T1000 (cell line): ENCODE results near the gene CLSTN1.
"Not testable (repeated sequence)": the region's sequence is repeated elsewhere in the genome, so short reads cannot be mapped to it uniquely, and the experiment has no call there.

Source experiments
- DNase-seq: peaks from one replicate; lab custom pipeline; 2025; ENCODE audit warnings: mixed read lengths; lab: John Stamatoyannopoulos, UW

Gene CLSTN1

DNA sequence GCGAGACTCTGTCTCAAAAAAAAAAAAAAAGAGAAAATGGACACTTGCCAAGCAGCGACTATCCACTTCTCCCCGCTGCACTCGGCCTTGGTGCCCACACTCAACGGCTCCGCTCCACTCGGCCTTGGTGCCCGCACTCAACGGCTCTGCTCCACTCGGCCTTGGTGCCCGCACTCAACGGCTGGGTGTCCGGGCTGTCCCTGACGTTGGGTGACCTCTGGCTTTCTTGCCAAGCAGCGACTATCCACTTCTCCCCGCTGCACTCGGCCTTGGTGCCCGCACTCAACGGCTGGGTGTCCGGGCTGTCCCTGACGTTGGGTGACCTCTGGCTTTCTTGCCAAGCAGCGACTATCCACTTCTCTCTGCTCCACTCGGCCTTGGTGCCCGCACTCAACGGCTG, 61.3 kb downstream of the CLSTN1 start:
- not testable (repeated sequence) for DNase-seq

DNA sequence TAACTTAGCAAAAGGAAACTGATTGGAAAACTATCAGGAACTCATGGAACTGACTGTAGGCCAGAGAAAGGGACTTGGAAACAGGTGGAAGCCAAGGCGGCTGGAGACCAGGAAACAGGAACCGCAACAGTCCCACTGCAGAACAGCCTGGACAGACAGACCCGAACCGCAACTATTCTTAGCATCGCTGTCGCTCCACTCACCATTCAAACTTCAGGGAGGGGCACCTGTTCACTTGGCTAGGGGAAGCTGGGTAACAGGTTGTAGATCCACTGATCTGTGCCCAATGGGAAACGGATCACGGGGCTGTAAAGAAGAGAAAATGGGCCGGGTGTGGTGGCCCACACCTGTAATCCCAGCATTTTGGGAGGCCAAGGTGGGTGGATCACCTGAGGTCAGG, 61.9 kb downstream of the CLSTN1 start:
- no peak for DNase-seq

DNA sequence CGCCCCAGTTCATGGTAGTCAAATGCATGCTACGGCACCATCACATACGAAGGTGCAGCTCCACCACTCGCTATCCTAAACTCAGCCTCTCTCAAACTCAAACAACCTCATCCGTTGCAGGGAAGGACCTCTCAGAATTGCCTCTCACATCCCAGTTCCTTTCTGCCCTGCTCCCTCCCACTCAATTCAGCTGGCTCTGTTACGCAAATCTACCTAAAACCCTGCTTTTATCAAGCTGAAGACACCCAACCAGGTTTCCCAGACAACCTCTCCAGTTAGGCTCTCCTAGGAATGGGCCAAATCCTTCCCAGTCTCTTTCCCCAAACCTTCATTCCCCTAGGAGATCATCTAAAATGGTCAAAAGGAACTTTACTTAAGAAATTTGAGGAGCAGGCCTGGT, 62.9 kb downstream of the CLSTN1 start:
- no peak for DNase-seq

DNA sequence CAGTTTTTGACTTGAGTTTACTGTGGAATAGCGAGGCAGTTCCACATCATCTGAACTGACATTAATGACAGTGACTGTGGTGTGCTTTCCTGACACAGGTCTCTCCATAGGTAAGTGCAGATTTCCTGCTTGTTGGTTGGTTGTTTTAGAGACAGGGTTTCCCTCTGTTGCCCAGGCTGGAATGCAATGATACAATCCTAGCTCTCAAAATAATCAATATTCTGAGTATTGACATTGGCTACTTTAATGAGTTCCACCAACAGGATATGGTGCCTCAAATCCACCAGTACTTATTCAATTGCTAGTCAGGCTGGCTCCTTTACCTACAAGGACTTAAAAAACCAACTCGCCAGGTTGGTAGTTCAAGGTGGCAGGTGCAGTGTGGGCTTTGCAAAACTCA, 63.8 kb downstream of the CLSTN1 start:
- no peak for DNase-seq

DNA sequence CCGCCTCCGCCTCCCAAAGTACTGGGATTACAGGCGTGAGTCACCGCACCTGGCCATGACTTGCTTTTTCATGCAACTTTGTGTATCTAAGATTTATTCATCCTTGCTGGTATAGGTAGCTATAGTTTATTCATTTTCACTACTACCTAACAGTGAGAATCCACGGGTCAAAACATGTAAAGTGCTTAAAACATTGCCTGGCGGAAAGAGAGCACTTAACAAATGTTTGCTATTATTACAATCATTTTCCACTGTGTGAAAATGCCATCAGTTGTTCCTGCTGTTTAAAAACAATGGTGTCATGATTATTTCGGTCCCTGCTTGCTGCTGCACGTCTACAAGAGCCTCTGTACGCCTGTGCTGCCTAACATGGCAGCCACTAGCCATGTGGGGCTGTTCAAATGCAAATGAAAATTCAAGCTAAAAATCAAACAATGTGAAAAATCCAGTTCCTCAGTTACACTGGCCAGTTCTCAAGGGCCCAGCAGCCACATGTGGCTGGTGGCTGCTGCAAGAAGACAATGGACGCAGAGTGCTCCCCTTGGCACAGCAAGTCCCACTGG, 65.1 kb downstream of the CLSTN1 start:
- no peak for DNase-seq

DNA sequence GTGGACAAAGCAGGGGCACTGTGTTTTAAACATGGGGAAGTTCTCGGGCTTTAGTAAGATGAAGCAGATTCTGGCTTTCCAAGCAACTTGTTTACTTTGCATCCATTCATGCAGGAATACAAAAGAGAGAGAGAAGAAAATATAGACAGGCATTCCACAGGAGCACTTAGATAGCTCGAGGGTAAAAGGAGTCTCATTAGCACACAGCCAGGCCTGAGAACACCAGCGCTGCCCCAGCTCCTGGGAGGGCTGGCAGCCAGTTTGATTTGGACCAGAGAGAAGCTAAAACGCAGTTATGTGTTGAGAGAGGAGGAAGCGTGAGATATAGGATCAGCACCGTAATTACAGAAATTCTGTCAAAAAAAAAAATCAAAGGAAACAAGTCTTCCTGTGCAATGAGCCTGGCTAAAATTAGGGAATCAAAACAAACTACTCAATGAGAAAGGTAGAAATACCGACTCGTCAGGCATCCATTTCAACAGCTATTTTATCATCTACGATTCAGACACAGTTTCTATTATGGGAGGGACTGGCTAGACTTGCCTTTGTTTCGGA, 68.2 kb downstream of the CLSTN1 start:
- no peak for DNase-seq

DNA sequence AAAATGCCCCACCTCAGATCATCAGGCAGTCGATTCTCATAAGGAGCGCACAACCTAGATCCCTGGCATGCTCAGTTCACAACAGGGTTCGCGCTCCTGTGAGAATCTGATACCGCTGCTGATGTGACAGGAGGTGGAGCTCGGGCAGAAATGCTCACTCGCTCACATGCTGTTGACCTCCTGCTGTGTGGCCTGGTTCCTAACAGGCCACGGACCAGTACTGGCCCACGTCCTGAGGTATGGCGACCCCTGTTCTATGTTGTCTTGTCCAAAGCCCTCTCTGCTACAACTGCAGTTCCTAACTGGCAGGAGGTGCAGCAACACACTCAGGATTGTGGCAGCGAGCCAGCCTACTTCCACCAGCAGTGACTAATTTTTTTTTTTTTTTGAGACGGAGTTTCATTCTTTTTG, 70.6 kb downstream of the CLSTN1 start:
- DNase-seq, result no peak

DNA sequence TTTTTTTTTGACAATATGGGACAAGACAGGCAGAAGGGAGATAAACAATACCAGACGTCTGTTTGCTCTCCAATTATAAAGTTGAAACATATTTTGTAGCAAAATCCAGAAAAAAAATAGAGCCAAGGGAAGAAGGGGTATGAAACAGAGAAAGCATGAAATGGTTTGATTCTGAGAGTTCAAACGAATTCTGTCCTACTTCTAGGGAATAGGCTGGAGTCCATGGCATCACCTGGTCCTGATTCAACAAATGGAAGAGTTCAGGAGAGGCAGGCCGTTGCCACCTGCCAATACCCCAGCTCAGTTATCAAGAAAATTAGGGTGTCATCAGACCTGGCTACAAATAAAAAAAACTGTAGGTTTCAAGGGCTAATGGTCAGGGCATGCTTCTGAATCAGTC, 71.8 kb downstream of the CLSTN1 start:
- no peak for DNase-seq

DNA sequence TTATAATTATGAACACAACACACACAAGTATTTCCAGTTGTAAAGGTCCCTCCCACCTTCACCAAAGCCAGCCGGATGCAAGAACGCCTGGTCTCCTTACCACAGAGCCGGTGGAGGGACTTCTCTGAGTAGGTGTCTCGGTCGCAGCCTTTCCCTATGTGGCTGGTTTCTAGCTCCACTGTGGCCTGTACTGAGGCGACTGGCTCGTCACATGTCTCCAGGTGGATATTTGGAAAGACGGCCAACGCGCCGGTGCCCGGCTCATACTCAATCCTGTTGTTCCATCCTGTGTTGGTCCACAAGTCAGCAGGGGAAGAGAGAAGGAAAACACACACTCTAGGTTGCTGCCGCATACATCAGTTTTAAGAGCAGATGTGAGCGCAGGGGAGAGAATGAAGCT, 74.4 kb downstream of the CLSTN1 start:
- no peak for DNase-seq

DNA sequence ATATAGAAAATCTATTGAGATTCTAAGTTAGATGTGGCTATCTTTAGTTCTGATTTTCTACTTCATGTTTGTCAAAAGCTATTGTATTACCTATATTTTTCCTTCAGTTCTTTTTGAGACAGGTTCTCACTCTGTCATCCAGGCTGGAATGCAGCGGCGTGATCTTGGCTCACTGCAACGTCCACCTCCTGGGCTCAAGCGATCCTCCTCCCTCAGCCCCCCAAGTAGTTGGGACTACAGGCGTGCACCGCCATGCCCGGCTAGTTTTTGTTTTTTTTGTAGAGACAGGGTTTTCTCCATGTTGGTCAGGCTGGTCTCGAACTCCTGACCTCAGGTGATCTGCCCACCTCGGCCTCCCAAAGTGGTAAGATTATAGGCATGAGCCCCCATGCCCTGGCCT, 75.4 kb downstream of the CLSTN1 start:
- not testable (repeated sequence) for DNase-seq

DNA sequence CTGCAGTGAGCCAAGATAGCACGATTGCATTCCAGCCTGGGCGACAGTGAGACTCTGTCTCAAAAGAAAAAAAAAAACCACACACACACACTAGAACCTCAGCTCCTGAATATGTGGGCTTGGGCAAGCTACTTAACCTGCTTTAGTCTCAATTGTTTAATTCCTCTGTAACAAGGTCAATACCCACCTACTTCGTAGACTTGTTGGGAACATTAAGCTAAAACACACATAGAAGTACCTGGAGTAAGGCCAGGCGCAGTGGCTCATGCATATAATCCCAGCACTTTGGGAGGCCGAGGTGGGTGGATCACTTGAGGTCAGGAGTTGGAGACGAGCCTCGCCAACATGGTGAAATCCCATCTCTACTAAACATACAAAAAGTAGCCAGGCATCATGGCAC, 77.1 kb downstream of the CLSTN1 start:
- DNase-seq, result no peak

DNA sequence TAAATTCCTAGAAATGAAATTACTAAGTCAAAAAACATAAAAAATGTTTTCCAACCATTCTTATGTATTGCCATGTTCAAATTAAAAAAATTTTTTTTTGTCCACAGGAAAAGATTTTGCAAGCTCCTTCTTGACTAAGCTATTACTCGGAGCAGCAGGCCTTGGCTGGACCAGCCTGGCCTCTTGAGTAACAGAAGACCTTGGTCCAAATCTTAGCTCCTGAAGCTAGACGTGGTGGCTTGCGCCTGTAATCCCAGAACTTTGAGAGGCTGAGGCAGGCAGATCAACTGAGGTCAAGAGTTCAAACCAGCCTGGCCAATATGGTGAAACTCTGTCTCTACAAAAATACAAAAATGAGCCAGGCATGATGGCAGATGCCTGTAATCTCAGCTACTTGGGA, 77.6 kb downstream of the CLSTN1 start:
- no peak for DNase-seq

DNA sequence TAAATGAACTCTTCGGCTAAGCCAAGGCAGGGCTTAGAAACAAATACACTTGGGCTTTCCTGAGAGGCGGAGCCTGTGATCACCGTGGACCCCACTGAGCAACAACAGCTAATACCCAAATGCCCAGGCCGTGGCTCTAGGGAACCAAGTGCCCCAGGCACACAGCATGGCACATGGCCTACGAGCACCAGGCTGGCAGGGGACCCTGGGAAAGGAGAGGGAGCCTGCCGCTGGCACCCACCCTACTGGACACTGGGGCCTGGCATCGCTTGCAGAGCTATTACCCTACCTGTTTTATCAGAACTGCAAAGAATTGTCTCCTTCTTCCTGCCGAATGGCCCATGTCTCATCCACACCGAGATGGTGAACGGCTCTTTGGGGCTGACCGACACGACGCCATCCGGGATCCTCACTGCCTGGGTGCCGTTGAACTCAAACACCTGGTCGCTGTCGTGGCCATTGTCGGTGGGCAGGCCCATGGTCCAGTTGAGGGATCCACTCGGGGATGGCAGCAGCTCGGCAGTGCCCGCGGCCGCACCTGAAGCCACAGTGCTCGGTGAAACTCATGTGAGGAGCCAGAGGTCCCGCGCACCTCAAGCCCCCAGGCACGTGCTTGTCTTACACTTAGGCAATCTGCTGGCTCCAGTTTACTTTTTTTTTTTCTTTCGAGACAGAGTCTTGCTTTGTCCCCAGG, 79.5 kb downstream of the CLSTN1 start:
- no peak for DNase-seq

DNA sequence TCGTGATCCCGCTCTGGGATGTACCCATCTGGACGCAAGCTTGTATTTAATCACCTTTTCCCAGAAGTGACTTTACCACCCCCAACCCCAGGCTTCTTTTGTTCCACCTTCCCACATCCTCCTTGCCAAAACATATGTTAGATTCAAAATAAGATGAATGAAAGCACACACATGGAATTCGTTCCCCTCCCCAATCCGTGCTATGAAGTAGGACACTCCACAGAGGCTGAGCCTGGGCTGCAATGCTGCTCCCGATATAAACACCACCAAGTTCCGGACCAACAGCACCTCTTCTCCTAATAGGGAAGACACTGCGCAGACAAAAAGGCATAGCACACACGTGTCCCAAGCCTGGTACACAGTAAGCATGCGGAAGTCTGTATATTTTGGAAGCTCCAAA, 86.1 kb downstream of the CLSTN1 start:
- no peak for DNase-seq

DNA sequence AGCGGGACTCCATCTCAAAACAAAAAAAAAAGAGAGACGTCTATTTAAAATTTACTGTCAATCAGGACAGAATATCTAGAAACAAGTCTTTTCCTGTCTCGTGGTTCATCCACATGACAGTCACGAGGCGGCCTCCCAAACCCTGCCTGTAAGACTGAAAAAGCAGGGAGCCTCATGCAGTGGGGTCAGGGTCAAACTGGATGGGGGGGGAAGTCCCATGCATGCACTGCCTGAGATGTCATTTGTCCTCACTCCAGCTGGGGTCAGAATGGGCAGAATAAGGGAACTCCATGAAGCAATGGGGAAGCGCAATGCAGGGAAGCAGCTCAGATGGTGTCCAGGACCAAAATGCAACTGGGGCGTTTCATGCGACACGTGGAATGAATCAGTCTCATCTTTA, 86.7 kb downstream of the CLSTN1 start:
- DNase-seq, result no peak

DNA sequence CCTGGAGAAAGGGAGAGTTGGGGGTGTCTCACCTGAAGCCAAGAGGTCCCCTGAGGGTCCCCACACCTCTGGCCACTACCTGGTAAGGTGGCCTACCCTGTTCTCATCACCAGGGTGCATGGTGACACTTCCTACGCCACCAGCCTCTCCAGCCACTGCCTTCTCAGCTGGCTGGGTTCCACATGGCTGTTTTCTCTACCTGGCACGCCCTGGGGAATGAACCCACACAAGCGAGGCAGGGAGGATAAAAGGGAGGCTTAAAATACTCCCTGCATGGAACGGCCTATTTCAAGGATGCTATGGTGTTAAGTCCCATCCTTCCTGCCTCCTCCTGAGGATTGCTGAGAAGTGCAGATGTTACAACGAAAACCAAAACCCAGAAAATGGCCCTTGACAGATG, 87.5 kb downstream of the CLSTN1 start:
- DNase-seq, result no peak

DNA sequence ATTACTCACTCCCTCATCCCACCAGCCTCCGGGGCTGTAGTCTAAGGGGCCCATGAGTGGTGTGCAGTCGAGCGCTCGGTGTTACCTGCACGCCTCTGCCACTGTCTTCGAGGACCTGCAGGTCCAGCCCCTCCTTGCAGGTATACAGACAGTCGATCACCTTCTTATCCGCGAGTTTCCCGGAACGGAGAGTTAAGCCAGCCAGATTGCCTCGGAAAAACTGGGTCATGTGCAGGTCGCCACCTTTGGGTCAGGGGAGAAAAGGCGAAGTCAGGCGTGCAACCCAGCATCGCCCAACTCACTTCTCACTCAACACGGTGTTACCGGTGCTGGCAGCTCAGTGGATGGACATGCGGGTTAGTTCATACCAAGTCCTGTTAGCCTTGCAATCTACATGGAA, 88.0 kb downstream of the CLSTN1 start:
- no peak for DNase-seq

DNA sequence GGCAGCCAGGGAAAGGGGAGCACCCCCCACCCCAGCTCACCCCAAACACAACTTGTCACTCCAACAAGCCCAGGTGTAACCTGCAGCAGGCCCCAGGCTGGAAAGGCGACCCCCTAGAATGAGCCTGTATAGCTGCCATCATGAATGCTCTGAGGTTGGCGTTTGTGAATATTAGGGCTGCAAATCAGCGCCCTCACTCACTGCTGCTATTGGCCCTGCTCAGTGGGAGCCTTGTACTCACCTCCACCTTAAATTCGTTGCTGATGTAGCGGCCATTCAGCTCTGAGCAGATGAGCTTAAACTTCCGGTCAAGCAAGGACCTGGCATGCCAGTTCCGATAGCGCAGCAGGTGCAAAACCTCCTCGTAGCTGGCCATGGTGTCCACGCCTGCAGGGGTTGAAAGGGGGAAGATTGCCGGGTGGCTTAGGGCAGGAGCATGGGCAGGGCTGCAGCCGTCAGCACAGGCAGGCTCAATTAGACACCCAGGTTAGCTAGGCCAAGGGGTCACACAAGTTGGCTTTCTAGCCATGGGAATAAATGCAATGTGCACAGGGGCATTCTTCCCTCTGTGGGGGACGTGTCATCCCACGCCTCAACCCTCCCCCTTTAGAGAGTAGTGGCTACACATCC, 90.5 kb downstream of the CLSTN1 start:
- DNase-seq, result no peak

DNA sequence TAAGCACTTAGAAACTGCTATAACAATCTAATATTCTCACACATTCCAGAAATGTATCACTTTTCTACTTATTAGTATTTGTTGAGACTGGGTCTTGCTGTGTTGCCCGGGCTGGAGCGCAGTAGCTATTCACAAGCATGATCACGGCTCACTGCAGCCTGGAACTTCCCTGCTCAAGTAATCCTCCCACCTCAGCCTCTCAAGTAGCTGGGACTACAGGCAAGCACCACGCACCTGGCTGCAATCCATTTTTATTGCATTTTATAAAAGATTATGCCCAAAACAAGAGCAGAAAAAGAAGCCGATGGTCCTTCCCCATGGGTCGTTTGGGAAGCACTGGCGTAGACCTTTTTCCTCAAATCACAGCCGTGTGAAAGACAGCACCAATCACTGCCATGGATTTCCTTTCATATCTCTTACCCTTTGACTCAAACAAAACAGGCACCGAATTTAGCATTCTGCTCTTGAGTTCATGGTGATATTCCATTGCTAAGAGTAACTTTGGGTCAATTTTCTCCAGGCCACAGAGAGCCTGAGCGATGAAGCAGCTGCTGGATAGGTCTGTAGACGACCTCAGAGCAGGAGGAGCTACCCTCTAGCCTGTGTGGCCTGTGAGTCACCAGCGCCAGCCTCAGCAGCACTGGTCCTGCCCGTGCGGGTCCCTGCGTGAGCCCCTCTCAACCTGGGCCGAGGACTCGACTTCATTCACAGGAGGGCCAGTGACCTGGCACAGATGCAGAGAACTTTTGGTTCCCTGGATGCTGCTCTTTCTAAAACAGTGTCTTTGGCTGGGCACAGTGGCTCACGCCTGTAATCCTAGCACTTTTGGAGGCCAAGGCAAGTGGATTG, 91.4 kb downstream of the CLSTN1 start:
- DNase-seq, result no peak

DNA sequence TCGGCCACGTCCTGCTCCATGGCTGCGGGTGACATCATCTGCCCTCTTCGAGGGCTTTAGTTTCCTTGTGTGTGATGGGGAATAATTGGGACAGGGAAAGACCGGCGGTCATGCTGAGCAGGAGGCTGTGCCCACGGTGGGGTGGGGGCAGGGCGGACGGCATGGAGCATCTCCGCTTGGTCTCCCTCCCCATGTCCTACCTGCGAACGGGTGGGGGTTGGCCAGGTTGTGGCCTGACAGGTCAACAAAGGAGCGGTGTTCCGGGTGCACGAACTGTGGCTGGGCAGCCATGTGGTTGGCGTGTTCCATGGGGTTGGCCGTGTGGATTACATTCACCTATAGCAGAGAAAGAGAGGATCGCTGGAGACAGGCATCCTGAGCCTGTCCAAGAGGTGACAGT, 92.2 kb downstream of the CLSTN1 start:
- DNase-seq, result no peak

DNA sequence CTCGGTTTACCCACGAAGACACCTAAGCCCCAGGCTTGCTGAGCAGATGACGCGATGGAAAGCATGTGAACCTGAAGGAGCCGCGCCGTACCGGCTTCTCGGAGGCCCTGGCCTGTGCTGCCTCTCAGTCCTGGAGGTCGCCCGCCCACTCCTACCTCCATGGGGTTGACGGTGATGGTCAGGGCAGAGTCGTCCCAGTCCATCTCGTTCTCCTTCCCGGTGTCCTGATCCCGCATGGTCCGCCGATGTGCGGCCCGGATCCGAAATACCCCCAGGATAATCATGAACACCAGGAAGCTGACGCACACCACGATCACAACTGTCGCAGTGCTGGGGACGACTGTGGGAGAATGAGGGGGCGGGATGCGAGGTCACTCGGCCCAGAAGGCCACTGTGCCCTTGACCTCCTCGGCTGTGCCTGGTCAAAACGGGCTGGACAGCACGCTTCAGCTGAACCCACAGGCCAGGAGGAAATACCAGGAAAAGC, 92.7 kb downstream of the CLSTN1 start:
- DNase-seq, result no peak
